Measurements from ENCODE around the gene EFCAB12. TPM values are rescaled to one million over a fixed set of nuclear protein-coding genes. Genes with fewer than 3 reads are reported as not detected.
"Not testable (repeated sequence)": the region's sequence is repeated elsewhere in the genome, so short reads cannot be mapped to it uniquely, and the experiment has no call there.

The EFCAB12 gene
- total RNA-seq, 2 experiments from 2014 or later, result 0.56 to 1.4 TPM

GRCh38 chr3:129378949-129379348 lies 49.5 kb downstream of the EFCAB12 start:
- no peaks in the 10 kb centered on the region for H3K27me3 Mint-ChIP-seq
- CTCF ChIA-PET, result no interaction called here
- H3K4me1 Mint-ChIP-seq, result no peaks in the 10 kb centered on the region
- ATAC-seq (no peak), DNase-seq (no peak)
- no peaks in the 10 kb centered on the region for H3K36me3 Mint-ChIP-seq
- H3K27ac Mint-ChIP-seq, result no peak overlapping the region
- H3K4me3 Mint-ChIP-seq, result no peak overlapping the region
- no peaks in the 10 kb centered on the region for H3K9me3 Mint-ChIP-seq (ENCODE audit: low read depth)

- CTCF ChIA-PET, result interaction anchor here (1.0 kb wide), 1 partner anchor 22 kb away, joined by 3 read pairs; no protein-coding TSS in a partner anchor
- no peaks in the 10 kb centered on the region for H3K27me3 Mint-ChIP-seq
- H3K4me1 Mint-ChIP-seq, result no peaks in the 10 kb centered on the region
- no peaks in the 10 kb centered on the region for H3K36me3 Mint-ChIP-seq
- H3K9me3 Mint-ChIP-seq (ENCODE audit: low read depth), result no peaks in the 10 kb centered on the region
- DNase-seq (no peak), ATAC-seq (no peak)
- no peak overlapping the region for H3K4me3 Mint-ChIP-seq
- no peak overlapping the region for H3K27ac Mint-ChIP-seq
Observed at GRCh38 chr3:129377615-129378014, 50.8 kb downstream of the EFCAB12 start.

- no peaks in the 10 kb centered on the region for H3K9me3 Mint-ChIP-seq (ENCODE audit: low read depth)
- H3K4me1 Mint-ChIP-seq, result no peaks in the 10 kb centered on the region
- CTCF ChIA-PET, result interaction anchor here (0.7 kb wide), 1 partner anchor 676 kb away, joined by 4 read pairs; no protein-coding TSS in a partner anchor
- H3K27ac Mint-ChIP-seq, result no peak overlapping the region
- ATAC-seq (no peak), DNase-seq (no peak)
- no peaks in the 10 kb centered on the region for H3K27me3 Mint-ChIP-seq
- no peak overlapping the region for H3K4me3 Mint-ChIP-seq
- H3K36me3 Mint-ChIP-seq, result no peaks in the 10 kb centered on the region
Observed at GRCh38 chr3:129375099-129375498, 53.3 kb downstream of the EFCAB12 start.

- no peaks in the 10 kb centered on the region for H3K27me3 Mint-ChIP-seq
- CTCF ChIA-PET, result no interaction called here
- no peaks in the 10 kb centered on the region for H3K4me1 Mint-ChIP-seq
- DNase-seq (no peak), ATAC-seq (peak; percentile 33)
- no peaks in the 10 kb centered on the region for H3K9me3 Mint-ChIP-seq (ENCODE audit: low read depth)
- no peak overlapping the region for H3K27ac Mint-ChIP-seq
- no peak overlapping the region for H3K4me3 Mint-ChIP-seq
- H3K36me3 Mint-ChIP-seq, result no peaks in the 10 kb centered on the region
Observed at GRCh38 chr3:129371041-129371826, 57.2 kb downstream of the EFCAB12 start.

GRCh38 chr3:129370248-129370964 lies 58.0 kb downstream of the EFCAB12 start:
- DNase-seq (no peak), ATAC-seq (peak; percentile 27)
- Mint-ChIP-seq H3K27ac (no peak overlapping the region), H3K9me3 (ENCODE audit: low read depth) (no peaks in the 10 kb centered on the region), H3K36me3 (no peaks in the 10 kb centered on the region), H3K27me3 (no peaks in the 10 kb centered on the region), H3K4me1 (no peaks in the 10 kb centered on the region), H3K4me3 (no peak overlapping the region)
- CTCF ChIA-PET, result no interaction called here

- CTCF ChIA-PET, result no interaction called here
- H3K27ac Mint-ChIP-seq, result no peak overlapping the region
- no peaks in the 10 kb centered on the region for H3K4me1 Mint-ChIP-seq
- H3K27me3 Mint-ChIP-seq, result no peaks in the 10 kb centered on the region
- ATAC-seq (no peak), DNase-seq (no peak)
- H3K4me3 Mint-ChIP-seq, result no peak overlapping the region
- no peaks in the 10 kb centered on the region for H3K9me3 Mint-ChIP-seq (ENCODE audit: low read depth)
- H3K36me3 Mint-ChIP-seq, result no peaks in the 10 kb centered on the region
Observed at GRCh38 chr3:129369711-129370110, 58.7 kb downstream of the EFCAB12 start.

- H3K4me1 Mint-ChIP-seq, result no peaks in the 10 kb centered on the region
- no peaks in the 10 kb centered on the region for H3K36me3 Mint-ChIP-seq
- DNase-seq (no peak), ATAC-seq (no peak)
- H3K4me3 Mint-ChIP-seq, result no peak overlapping the region
- CTCF ChIA-PET, result no interaction called here
- no peaks in the 10 kb centered on the region for H3K27me3 Mint-ChIP-seq
- no peak overlapping the region for H3K27ac Mint-ChIP-seq
- no peaks in the 10 kb centered on the region for H3K9me3 Mint-ChIP-seq (ENCODE audit: low read depth)
Observed at GRCh38 chr3:129367821-129368220, 60.6 kb downstream of the EFCAB12 start.

GRCh38 chr3:129366312-129366831 lies 62.1 kb downstream of the EFCAB12 start:
- CTCF ChIA-PET, result no interaction called here
- Mint-ChIP-seq H3K9me3 (ENCODE audit: low read depth) (no peaks in the 10 kb centered on the region), H3K36me3 (no peaks in the 10 kb centered on the region), H3K27ac (no peak overlapping the region), H3K4me1 (no peaks in the 10 kb centered on the region), H3K27me3 (no peaks in the 10 kb centered on the region), H3K4me3 (no peak overlapping the region)
- DNase-seq (no peak), ATAC-seq (no peak)

- CTCF ChIA-PET, result no interaction called here
- no peak overlapping the region for H3K4me3 Mint-ChIP-seq
- no peaks in the 10 kb centered on the region for H3K9me3 Mint-ChIP-seq (ENCODE audit: low read depth)
Observed at GRCh38 chr3:129365296-129366136, 62.9 kb downstream of the EFCAB12 start.

GRCh38 chr3:129364811-129365210 lies 63.6 kb downstream of the EFCAB12 start:
- H3K9me3 Mint-ChIP-seq (ENCODE audit: low read depth); H3K4me3 Mint-ChIP-seq; DNase-seq; H3K4me1 Mint-ChIP-seq; ATAC-seq; H3K27me3 Mint-ChIP-seq; CTCF ChIA-PET; H3K36me3 Mint-ChIP-seq; H3K27ac Mint-ChIP-seq: not testable (repeated sequence)

More at GRCh38 chr3:129365296-129366136, 62.9 kb downstream of the EFCAB12 start:
- DNase-seq (no peak), ATAC-seq (no peak)
- no peaks in the 10 kb centered on the region for H3K4me1 Mint-ChIP-seq
- H3K36me3 Mint-ChIP-seq, result no peaks in the 10 kb centered on the region
- no peak overlapping the region for H3K27ac Mint-ChIP-seq
- no peaks in the 10 kb centered on the region for H3K27me3 Mint-ChIP-seq

- H3K9me3 Mint-ChIP-seq (ENCODE audit: low read depth); H3K36me3 Mint-ChIP-seq; H3K27me3 Mint-ChIP-seq; H3K4me1 Mint-ChIP-seq; CTCF ChIA-PET; H3K27ac Mint-ChIP-seq; H3K4me3 Mint-ChIP-seq; DNase-seq; ATAC-seq: not testable (repeated sequence)
Observed at GRCh38 chr3:129363356-129363755, 65.1 kb downstream of the EFCAB12 start.

GRCh38 chr3:129360705-129361460 lies 67.6 kb downstream of the EFCAB12 start:
- Mint-ChIP-seq H3K27ac (no peak overlapping the region), H3K4me1 (no peaks in the 10 kb centered on the region), H3K9me3 (ENCODE audit: low read depth) (no peaks in the 10 kb centered on the region), H3K27me3 (no peaks in the 10 kb centered on the region), H3K4me3 (no peak overlapping the region), H3K36me3 (no peaks in the 10 kb centered on the region)
- DNase-seq, result no peak
- CTCF ChIA-PET, result no interaction called here
- ATAC-seq, result no peak

GRCh38 chr3:129360171-129360611 lies 68.2 kb downstream of the EFCAB12 start:
- no peak overlapping the region for H3K27ac Mint-ChIP-seq
- CTCF ChIA-PET, result no interaction called here
- DNase-seq, result no peak
- H3K36me3 Mint-ChIP-seq, result no peaks in the 10 kb centered on the region
- no peaks in the 10 kb centered on the region for H3K4me1 Mint-ChIP-seq
- no peaks in the 10 kb centered on the region for H3K27me3 Mint-ChIP-seq
- no peak for ATAC-seq
- no peaks in the 10 kb centered on the region for H3K9me3 Mint-ChIP-seq (ENCODE audit: low read depth)
- H3K4me3 Mint-ChIP-seq, result no peak overlapping the region

Data from activated CD8-positive, alpha-beta memory T cell treated with anti-CD3 and anti-CD28 coated beads, Interleukin-2, amount 10 ng/mL, durations not matched to agents 7 days and 5 days (primary cell).